Liver (tissue), 9 donors: ENCODE measurements around the gene TNFAIP3. TPM values are rescaled to one million over a fixed set of nuclear protein-coding genes. Genes with fewer than 3 reads are reported as not detected.

Experiments used
- DNase-seq: peaks from one replicate; pipeline ENCODE4 v3.0.0-alpha.2; 2017; ENCODE audit warnings: low spot score
- H3K27ac ChIP-seq, 2 donors: one replicate each; pipeline ENCODE4 v1.7.0; 2013; ENCODE audit warnings: inconsistent platforms in 2 of 2, low read length in 2 of 2, control low read depth in 1 of 2, low read depth in 1 of 2, mild to moderate bottlenecking in 1 of 2
- H3K27me3 ChIP-seq, 4 donors: one replicate each; pipeline versions ENCODE4 v1.6.1 to v1.7.0; 2013; ENCODE audit warnings: low read length in 3 of 4, inconsistent platforms in 1 of 4, mild to moderate bottlenecking in 1 of 4, moderate library complexity in 1 of 4; ENCODE audit not compliant: control insufficient read depth in 4 of 4, insufficient read depth in 4 of 4
- H3K36me3 ChIP-seq, 4 donors: one replicate each; pipeline versions ENCODE4 v1.6.1 to v1.7.0; 2013; ENCODE audit warnings: low read length in 3 of 4, mild to moderate bottlenecking in 3 of 4, low read depth in 1 of 4, moderate library complexity in 1 of 4; ENCODE audit not compliant: control insufficient read depth in 4 of 4, insufficient read depth in 3 of 4
- H3K4me1 ChIP-seq, 4 donors: one replicate each; pipeline versions ENCODE4 v1.6.1 to v1.7.0; 2013; ENCODE audit warnings: low read length in 3 of 4, mild to moderate bottlenecking in 3 of 4, moderate library complexity in 1 of 4; ENCODE audit not compliant: control insufficient read depth in 4 of 4, insufficient read depth in 4 of 4
- H3K4me3 ChIP-seq, 3 donors: one replicate each; pipeline versions ENCODE4 v1.6.1 to v1.7.0; 2013; ENCODE audit warnings: low read length in 3 of 3, control low read depth in 1 of 3, low read depth in 1 of 3, mild to moderate bottlenecking in 1 of 3
- H3K9ac ChIP-seq, 2 donors: one replicate each; pipeline ENCODE4 v1.7.0; 2013; ENCODE audit warnings: low read length in 2 of 2, mild to moderate bottlenecking in 2 of 2, moderate library complexity in 2 of 2, control low read depth in 1 of 2, low read depth in 1 of 2
- H3K9me3 ChIP-seq, 4 donors: one replicate each; pipeline versions ENCODE4 v1.6.1 to v1.7.0; 2013; ENCODE audit warnings: low read length in 3 of 4; ENCODE audit not compliant: control insufficient read depth in 4 of 4
- CTCF ChIP-seq: fragments of 150-350 bp; IDR thresholded peaks from 2 replicates; pipeline ENCODE4 v1.5.1; 2017; ENCODE audit warnings: improper control_type of control experiment, low read depth, low read length; ENCODE audit not compliant: missing input control
- FOXA1 ChIP-seq: IDR thresholded peaks from 2 replicates; pipeline ENCODE4 v1.6.1; 2016; ENCODE audit warnings: antibody characterized with exemption
- GABPA ChIP-seq, 2 donors: IDR thresholded peaks in 1 of 2; conservative IDR thresholded peaks in 1 of 2; 2 replicates each; pipeline ENCODE4 v1.6.1; 2016; ENCODE audit warnings: antibody characterized with exemption in 2 of 2, mild to moderate bottlenecking in 1 of 2, moderate library complexity in 1 of 2
- JUND ChIP-seq, 2 donors: IDR thresholded peaks; 2 replicates each; pipeline ENCODE4 v1.6.1; 2016; ENCODE audit warnings: antibody characterized with exemption in 2 of 2
- MAX ChIP-seq: IDR thresholded peaks from 2 replicates; pipeline ENCODE4 v1.6.1; 2016; ENCODE audit warnings: antibody characterized with exemption
- RAD21 ChIP-seq, 2 donors: IDR thresholded peaks; 2 replicates each; pipeline ENCODE4 v1.6.1; 2016; ENCODE audit warnings: antibody characterized with exemption in 2 of 2, mild to moderate bottlenecking in 2 of 2
- RXRA ChIP-seq, 2 donors: IDR thresholded peaks; 2 replicates each; pipeline ENCODE4 v1.6.1; 2017 to 2018; ENCODE audit warnings: antibody characterized with exemption in 2 of 2, mild to moderate bottlenecking in 1 of 2
- YY1 ChIP-seq: IDR thresholded peaks from 2 replicates; pipeline ENCODE4 v1.6.1; 2016; ENCODE audit warnings: antibody characterized with exemption, mild to moderate bottlenecking
- ZBTB33 ChIP-seq: IDR thresholded peaks from 2 replicates; pipeline ENCODE4 v1.6.1; 2016; ENCODE audit warnings: antibody characterized with exemption
- WGBS: extraction: QIAGEN DNeasy Blood & Tissue Kit; methylation state at CpG from one replicate; pipeline ENCODE4 v1.1.7; 2013; 5-methylcytosine and 5-hydroxymethylcytosine counted together
- polyA plus RNA-seq, 2 donors: library from polyadenylated mRNA; stranded (reverse) in 1 of 2; unstranded in 1 of 2; fragments of 200-250 nt in 1 of 2; fragments of >200 nt in 1 of 2; fragmentation: Nextera tagmentation in 1 of 2; extraction: Ambion mirVana in 1 of 2; gene quantifications; one replicate each; pipeline versions ENCODE4 v1.2.1 to v1.2.3, GENCODE V29; 2013 to 2015
- total RNA-seq, 2 donors: library from RNA; depleted of rRNA; stranded (reverse); fragments of >200 nt; gene quantifications; one replicate each; pipeline ENCODE4 v1.2.3, GENCODE V29; 2014
- donor health status: healthy.
- donor health status: healthy.
- donor health status: healthy.
- donor health status: healthy.
- donor health status: healthy.

Gene TNFAIP3
- total and polyA plus RNA-seq, 4 donors, result 4.5 to 8.0 (median 6.7) TPM

GRCh38 chr6:137919837-137920730, 53.0 kb downstream of the TNFAIP3 start:
- no peak overlapping the region for H3K27ac ChIP-seq
- H3K4me3 ChIP-seq, result no peak overlapping the region
- H3K4me1 ChIP-seq, result no peaks in the 10 kb centered on the region
- no peaks in the 10 kb centered on the region for H3K9me3 ChIP-seq
- H3K27me3 ChIP-seq, result no peaks in the 10 kb centered on the region
- H3K9ac ChIP-seq, result no peak overlapping the region
- no peak for DNase-seq
- TF ChIP-seq JUND (IDR thresholded peaks at IDR 0.05), result no peak
- TF ChIP-seq YY1, result no peak
- TF ChIP-seq ZBTB33, result no peak
- TF ChIP-seq MAX, result no peak
- no peak for TF ChIP-seq RXRA (IDR thresholded peaks at IDR 0.05)
- TF ChIP-seq GABPA (IDR thresholded peaks at IDR 0.05 in 1 of 2, conservative IDR thresholded peaks at IDR 0.05 in 1 of 2), result no peak
- TF ChIP-seq CTCF, result no peak
- WGBS, result 85% methylated on average over 8 of the region's 8 CpGs
- H3K36me3 ChIP-seq, result no peaks in the 10 kb centered on the region

GRCh38 chr6:137921823-137922222, 54.8 kb downstream of the TNFAIP3 start:
- Histone ChIP-seq H3K36me3 (no peaks in the 10 kb centered on the region), H3K27me3 (no peaks in the 10 kb centered on the region), H3K9ac (no peak overlapping the region), H3K9me3 (no peaks in the 10 kb centered on the region), H3K4me1 (no peaks in the 10 kb centered on the region), H3K27ac (no peak overlapping the region), H3K4me3 (no peak overlapping the region)
- peak; percentile 9 for TF ChIP-seq CTCF
- TF ChIP-seq FOXA1, result no peak
- TF ChIP-seq RAD21 (IDR thresholded peaks at IDR 0.05), result peak in 1 of 2 donors; percentile 9
- 90% methylated on average over 5 of the region's 5 CpGs for WGBS
- DNase-seq, result no peak
